AG09309 (cell line): ENCODE data around the gene SLC25A27.

Source experiments
- DNase-seq: peaks from one replicate; pipeline ENCODE4 v3.0.0-alpha.2; 2010; ENCODE audit warnings: low read depth
- H3K4me3 ChIP-seq: 2 replicates; pipeline ENCODE4 v1.5.1; 2011; ENCODE audit warnings: mild to moderate bottlenecking, low read depth, low read length, moderate library complexity; ENCODE audit not compliant: control insufficient read depth
- CTCF ChIP-seq: IDR thresholded peaks from 2 replicates; pipeline ENCODE4 v1.5.1; 2011; ENCODE audit warnings: mild to moderate bottlenecking, low read depth, low read length, inconsistent platforms; ENCODE audit not compliant: insufficient read depth, control insufficient read depth; ENCODE audit errors: missing control alignments

Gene SLC25A27

DNA sequence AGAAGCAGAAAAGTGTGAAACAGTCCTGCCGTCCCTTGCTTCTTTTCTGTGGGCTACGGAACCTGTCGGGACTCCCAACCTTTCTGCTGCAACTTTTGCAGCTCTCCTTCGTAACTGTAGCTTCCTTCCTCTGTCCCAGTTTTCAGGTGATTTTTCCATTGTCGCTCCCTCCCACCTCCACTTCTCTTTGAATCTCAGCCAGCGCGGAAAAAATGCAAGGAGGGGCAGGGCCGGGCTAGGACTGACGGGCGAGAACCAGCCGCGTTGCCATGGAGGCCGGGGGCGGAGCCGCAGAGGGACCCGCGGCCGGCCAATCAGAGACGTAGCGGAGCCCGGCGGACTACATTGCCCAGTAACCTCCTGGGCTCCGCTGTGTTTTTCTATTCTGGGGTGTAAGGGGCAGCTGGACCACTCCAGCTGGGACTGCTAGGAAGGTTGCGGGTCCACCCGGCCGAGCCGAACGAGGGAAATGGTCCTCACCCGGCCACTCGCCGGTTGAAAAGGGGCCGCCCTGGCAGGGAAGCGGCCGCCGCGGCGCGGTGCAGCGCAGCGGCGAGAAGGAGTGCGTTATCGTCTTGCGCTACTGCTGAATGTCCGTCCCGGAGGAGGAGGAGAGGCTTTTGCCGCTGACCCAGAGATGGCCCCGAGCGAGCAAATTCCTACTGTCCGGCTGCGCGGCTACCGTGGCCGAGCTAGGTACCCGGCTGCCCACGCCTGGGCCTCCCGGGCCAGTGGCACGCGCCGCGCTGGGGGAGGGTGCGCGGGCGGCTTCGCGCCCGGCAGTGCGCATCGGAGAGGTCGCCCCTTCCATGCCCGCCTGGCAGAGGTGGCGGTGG, at the start of gene SLC25A27, which contains the start of gene CYP39A1:
TSS of gene SLC25A27 (plus strand) at position 373 of the 836 bp plus-strand sequence. CDS start at position 591, 218 bp downstream.
TSS of gene CYP39A1 (minus strand) at position 216 of the 836 bp plus-strand sequence. CDS start 236 bp downstream, outside the sequence.
- no peak for TF ChIP-seq CTCF
- peak; percentile 18 for DNase-seq
- H3K4me3 ChIP-seq, result peak within 1 kb of the TSS; percentile 76

DNA sequence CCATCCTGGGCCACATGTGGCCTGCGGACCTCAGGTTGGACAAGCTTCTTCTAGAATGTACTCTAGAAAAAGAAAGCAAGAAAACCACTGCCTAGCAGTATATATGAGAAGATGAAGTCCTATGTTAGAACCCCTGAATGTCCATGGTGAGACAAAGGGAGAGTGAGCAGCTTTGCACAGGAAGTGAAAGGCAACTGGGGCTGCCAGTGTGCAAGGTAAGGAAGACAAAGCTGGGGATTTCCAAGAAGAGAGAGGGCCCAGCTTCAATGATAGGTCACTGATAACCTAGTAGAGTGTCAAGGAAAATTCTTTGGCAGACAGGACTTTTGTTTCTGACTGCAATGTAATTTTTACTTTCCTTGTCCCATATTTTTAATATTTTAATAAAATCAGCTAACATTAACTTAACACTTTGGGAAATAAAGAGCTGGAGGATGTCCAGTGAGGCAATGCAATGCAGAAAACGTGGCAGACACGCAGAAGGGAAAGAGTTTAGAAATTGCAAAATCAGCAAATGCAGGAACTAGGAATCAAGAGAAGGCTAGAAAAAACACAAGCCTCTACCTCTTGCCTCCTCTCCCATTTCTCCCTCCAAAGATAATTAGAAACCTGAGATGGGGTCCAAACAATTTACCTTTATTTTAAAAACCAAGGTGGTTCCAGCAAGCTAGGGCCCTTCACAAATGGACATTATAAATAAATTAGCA, 47.5 kb upstream of the SLC25A27 start:
- H3K4me3 ChIP-seq, result no peak overlapping the region
- DNase-seq, result no peak
- TF ChIP-seq CTCF, result no peak

DNA sequence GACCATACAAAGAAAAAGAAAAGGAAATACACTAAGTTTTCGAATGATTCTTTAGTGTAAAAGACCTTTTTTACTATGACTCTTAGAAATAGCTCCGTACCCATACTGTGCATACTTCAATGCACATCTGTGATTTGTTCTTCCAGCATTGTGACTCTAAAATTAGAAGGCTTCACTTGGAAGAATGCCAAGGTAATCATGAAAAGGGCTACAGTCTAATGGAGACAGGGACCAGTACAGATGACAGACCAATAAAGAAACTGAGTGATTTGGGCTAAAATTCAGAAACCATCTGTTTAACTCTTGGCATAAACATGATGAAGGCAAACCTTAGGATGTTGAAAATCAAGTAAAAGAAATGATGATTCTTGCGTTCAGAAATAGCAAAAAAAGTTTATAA, 46.4 kb upstream of the SLC25A27 start:
- TF ChIP-seq CTCF, result no peak
- DNase-seq, result no peak
- no peak overlapping the region for H3K4me3 ChIP-seq

DNA sequence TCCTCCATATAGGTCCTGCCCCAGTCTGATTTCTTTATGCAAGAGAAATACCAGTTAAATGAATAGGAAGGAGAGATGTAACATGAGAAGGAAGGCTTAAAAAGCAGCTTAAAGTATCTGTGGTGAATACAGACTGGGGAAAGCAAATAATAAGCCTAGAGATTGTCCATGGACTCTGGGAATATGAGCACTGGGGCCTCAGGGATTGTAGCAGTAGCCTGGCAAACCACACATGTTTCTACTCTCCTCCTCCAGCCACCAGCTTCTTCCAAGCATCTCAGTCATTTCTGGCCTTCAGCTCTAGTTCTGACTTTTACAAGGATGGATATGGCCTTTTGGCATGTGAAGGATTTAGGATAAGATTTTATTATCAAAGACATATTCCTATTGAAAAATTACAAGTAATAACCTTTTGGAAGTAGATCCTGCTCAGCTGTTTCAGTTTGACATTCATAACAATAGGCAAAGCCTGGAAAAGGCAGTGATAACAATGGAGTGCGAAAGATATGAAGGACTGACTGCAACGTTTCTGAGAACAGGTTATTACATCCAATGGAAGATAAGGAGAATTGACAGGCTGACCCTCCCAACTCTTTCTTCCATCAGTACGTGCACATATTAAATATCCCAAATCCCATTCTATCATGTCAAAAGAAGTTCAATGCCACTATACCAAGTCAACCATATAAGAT, 41.8 kb upstream of the SLC25A27 start:
- no peak for TF ChIP-seq CTCF
- H3K4me3 ChIP-seq, result no peak overlapping the region
- DNase-seq, result no peak

GRCh38 chr6:46612645-46613044, 40.1 kb upstream of the SLC25A27 start:
- no peak for DNase-seq
- no peak overlapping the region for H3K4me3 ChIP-seq
- TF ChIP-seq CTCF, result no peak

GRCh38 chr6:46618726-46619125, 34.0 kb upstream of the SLC25A27 start:
- no peak overlapping the region for H3K4me3 ChIP-seq
- no peak for TF ChIP-seq CTCF
- no peak for DNase-seq
